HEK293 (cell line): Measurements from ENCODE around the gene ROR2.

Experiments used
- CTCF ChIA-PET: fragments of 350-600 bp; formaldehyde crosslinking; extraction: SDS; loops from one replicate; lab custom pipeline; 2021; ENCODE audit warnings: antibody characterized with exemption; lab: Yijun Ruan, JAX
- POLR2A ChIA-PET: fragments of 300-600 bp; formaldehyde crosslinking; extraction: SDS; loops from one replicate; lab custom pipeline; 2020; ENCODE audit warnings: antibody characterized with exemption, inconsistent platforms; lab: Yijun Ruan, JAX
- H3K27ac ChIP-seq: fragments of 200-500 bp; sonication (Bioruptor generic); 2 replicates; pipeline ENCODE4 v1.5.1; 2014; ENCODE audit warnings: low read depth, low read length, control low read depth, inconsistent platforms; ENCODE audit errors: extremely low read depth
- H3K36me3 ChIP-seq, 2 experiments: fragments of 200-500 bp in 1 of 2; sonication (Bioruptor generic) in 1 of 2; 1 replicate in 1 of 2; 2 replicates in 1 of 2; pipeline ENCODE4 v1.5.1; 2014 to 2017; ENCODE audit warnings: inconsistent platforms in 2 of 2, low read length in 2 of 2; ENCODE audit not compliant: control insufficient read depth in 2 of 2, insufficient read depth in 1 of 2
- H3K4me1 ChIP-seq: fragments of 200-500 bp; sonication (Bioruptor generic); 2 replicates; pipeline ENCODE4 v1.5.1; 2014; ENCODE audit warnings: mild to moderate bottlenecking, low read length, inconsistent platforms; ENCODE audit not compliant: control insufficient read depth, insufficient read depth
- H3K4me3 ChIP-seq: 2 replicates; pipeline ENCODE4 v1.5.1; 2011; ENCODE audit warnings: low read depth, mild to moderate bottlenecking, control low read depth, low read length, moderate library complexity
- H3K9me3 ChIP-seq: fragments of 200-500 bp; sonication (Bioruptor generic); 2 replicates; pipeline ENCODE4 v1.5.1; 2014; ENCODE audit warnings: low read depth, low read length, inconsistent platforms; ENCODE audit not compliant: control insufficient read depth, insufficient read depth
- HOXD13 ChIP-seq: sonication (generic); formaldehyde crosslinking; IDR thresholded peaks from 2 replicates; pipeline ENCODE4 v1.8.0; 2022; ENCODE audit warnings: missing genetic modification reagents, borderline replicate concordance
- KLF8 ChIP-seq: fragments of 450-650 bp; formaldehyde crosslinking; IDR thresholded peaks from 2 replicates; pipeline ENCODE4 v1.5.1; 2016; ENCODE audit warnings: missing biosample characterization, missing genetic modification characterization
- MZF1 ChIP-seq: fragments of 450-650 bp; formaldehyde crosslinking; IDR thresholded peaks from 2 replicates; pipeline ENCODE4 v1.5.1; 2017; ENCODE audit warnings: missing biosample characterization, missing genetic modification characterization, borderline replicate concordance
- PRDM10 ChIP-seq: fragments of 450-650 bp; formaldehyde crosslinking; IDR thresholded peaks from 2 replicates; pipeline ENCODE4 v1.5.1; 2016; ENCODE audit warnings: missing biosample characterization, missing genetic modification characterization
- PRDM2 ChIP-seq: fragments of 450-650 bp; formaldehyde crosslinking; IDR thresholded peaks from 2 replicates; pipeline ENCODE4 v1.5.1; 2016; ENCODE audit warnings: missing biosample characterization, missing genetic modification characterization, borderline replicate concordance
- TRIM28 ChIP-seq: IDR thresholded peaks from 2 replicates; pipeline ENCODE4 v1.6.1; 2011; ENCODE audit warnings: low read length, control low read depth, borderline replicate concordance
- ZBTB1 ChIP-seq: fragments of 450-650 bp; formaldehyde crosslinking; IDR thresholded peaks from 2 replicates; pipeline ENCODE4 v1.5.1; 2016; ENCODE audit warnings: missing biosample characterization, missing genetic modification characterization
- ZBTB20 ChIP-seq: fragments of 450-650 bp; formaldehyde crosslinking; IDR thresholded peaks from 2 replicates; pipeline ENCODE4 v1.5.1; 2016; ENCODE audit warnings: missing biosample characterization, missing genetic modification characterization
- ZFP3 ChIP-seq: fragments of 450-650 bp; formaldehyde crosslinking; IDR thresholded peaks from 2 replicates; pipeline ENCODE4 v1.5.1; 2016; ENCODE audit warnings: low read depth, missing biosample characterization, missing genetic modification characterization
- ZNF404 ChIP-seq: fragments of 450-650 bp; formaldehyde crosslinking; IDR thresholded peaks from 2 replicates; pipeline ENCODE4 v1.5.1; 2017; ENCODE audit warnings: missing biosample characterization, missing genetic modification characterization
- ZNF513 ChIP-seq: fragments of 450-650 bp; IDR thresholded peaks from 2 replicates; pipeline ENCODE4 v1.5.1; 2018; ENCODE audit warnings: missing biosample characterization, missing genetic modification characterization
- ZNF544 ChIP-seq: fragments of 450-650 bp; formaldehyde crosslinking; IDR thresholded peaks from 2 replicates; pipeline ENCODE4 v1.5.0; 2017; ENCODE audit warnings: missing biosample characterization, missing genetic modification characterization
- ZNF549 ChIP-seq: fragments of 450-650 bp; IDR thresholded peaks from 2 replicates; pipeline ENCODE4 v1.5.1; 2018; ENCODE audit warnings: missing biosample characterization, missing genetic modification characterization, mild to moderate bottlenecking, inconsistent platforms, moderate library complexity
- ZNF670 ChIP-seq: fragments of 450-650 bp; formaldehyde crosslinking; IDR thresholded peaks from 2 replicates; pipeline ENCODE4 v1.5.1; 2016; ENCODE audit warnings: missing biosample characterization, missing genetic modification characterization, low read depth
- ZSCAN4 ChIP-seq: fragments of 450-650 bp; formaldehyde crosslinking; IDR thresholded peaks from 2 replicates; pipeline ENCODE4 v1.5.1; 2017; ENCODE audit warnings: missing biosample characterization, missing genetic modification characterization

Gene ROR2

GRCh38 chr9:91824601-91825305 lies 125.3 kb downstream of the ROR2 start:
- no peaks in the 10 kb centered on the region for H3K4me1 ChIP-seq
- no peak for TF ChIP-seq ZSCAN4 (tag by site-specific recombination)
- TF ChIP-seq KLF8 (tag by site-specific recombination): no peak
- no peak for TF ChIP-seq ZBTB1 (tag by site-specific recombination)
- no peak for TF ChIP-seq ZFP3 (tag by site-specific recombination)
- TF ChIP-seq PRDM2: no peak
- TF ChIP-seq HOXD13 (CRISPR knock-in tag): no peak
- TF ChIP-seq ZNF544 (tag by site-specific recombination): no peak
- no peak for TF ChIP-seq ZNF670 (tag by site-specific recombination)
- TF ChIP-seq TRIM28: no peak
- no peak for TF ChIP-seq ZNF513 (tag by site-specific recombination)
- no peak for TF ChIP-seq ZNF404 (tag by site-specific recombination)
- TF ChIP-seq ZNF549 (tag by site-specific recombination): no peak
- no peak for TF ChIP-seq ZBTB20 (tag by site-specific recombination)
- no peak for TF ChIP-seq MZF1
- no peak for TF ChIP-seq PRDM10 (tag by site-specific recombination)
- H3K36me3 ChIP-seq: no peaks in the 10 kb centered on the region
- POLR2A ChIA-PET: no interaction called here
- H3K27ac ChIP-seq: no peak overlapping the region
- CTCF ChIA-PET: interaction anchor here (0.6 kb wide), 1 partner anchor 310 kb away, joined by 3 read pairs; no protein-coding TSS in a partner anchor
- no peaks in the 10 kb centered on the region for H3K9me3 ChIP-seq
- no peak overlapping the region for H3K4me3 ChIP-seq
